Upper lobe of left lung (tissue), 6 donors: ENCODE data around the gene ATP6V0B. TPM values are rescaled to one million over a fixed set of nuclear protein-coding genes. Genes with fewer than 3 reads are reported as not detected.
A peak's percentile ranks its signal among the peaks of the same experiment; 100 is the strongest.

Experiments used
- ATAC-seq, 2 donors: fragments of 200-7000 bp; cut with Tn5 transposase; one replicate each; pipeline ENCODE4 v1.9.1; 2022; ENCODE audit warnings: mild to moderate bottlenecking in 2 of 2, moderate library complexity in 2 of 2; ENCODE audit not compliant: low FRiP score in 2 of 2
- DNase-seq, 2 donors: peaks; one replicate each; pipeline ENCODE4 v3.0.0-alpha.2; 2019 to 2020
- H3K27ac ChIP-seq, 4 donors: fragments of 200-600 bp; sonication (generic); one replicate each; pipeline ENCODE4 v1.5.1; 2016 to 2019
- H3K27me3 ChIP-seq, 4 donors: fragments of 200-600 bp; sonication (generic); one replicate each; pipeline ENCODE4 v1.5.1; 2017 to 2019
- H3K36me3 ChIP-seq, 4 donors: fragments of 200-600 bp; sonication (generic); one replicate each; pipeline ENCODE4 v1.5.1; 2016 to 2019
- H3K4me1 ChIP-seq, 4 donors: fragments of 200-600 bp; sonication (generic); one replicate each; pipeline ENCODE4 v1.5.1; 2018 to 2019
- H3K4me3 ChIP-seq, 4 donors: fragments of 200-600 bp; sonication (generic); one replicate each; pipeline ENCODE4 v1.5.1; 2017 to 2019; ENCODE audit warnings: mild to moderate bottlenecking in 2 of 4, moderate library complexity in 1 of 4
- H3K9me3 ChIP-seq, 4 donors: fragments of 200-600 bp; sonication (generic); one replicate each; pipeline ENCODE4 v1.5.1; 2018 to 2019
- CTCF ChIP-seq, 6 experiments: fragments of 450-650 bp in 4 of 6; fragments of 200-600 bp in 2 of 6; sonication (generic) in 2 of 6; IDR thresholded peaks; one replicate each; pipeline ENCODE4 v1.5.1; 2016 to 2019; ENCODE audit warnings: antibody characterized with exemption in 6 of 6
- EP300 ChIP-seq, 4 donors: sonication (generic); formaldehyde crosslinking; IDR thresholded peaks; one replicate each; pipeline ENCODE4 v1.5.1; 2017; ENCODE audit warnings: antibody characterized with exemption in 4 of 4, control low read depth in 2 of 4
- POLR2A ChIP-seq, 4 donors: fragments of 450-650 bp; IDR thresholded peaks; one replicate each; pipeline ENCODE4 v1.5.1; 2016 to 2017; ENCODE audit warnings: antibody characterized with exemption in 4 of 4, mild to moderate bottlenecking in 2 of 4
- POLR2AphosphoS5 ChIP-seq, 2 donors: sonication (generic); formaldehyde crosslinking; IDR thresholded peaks; one replicate each; pipeline ENCODE4 v1.5.1; 2017; ENCODE audit warnings: antibody characterized with exemption in 2 of 2
- WGBS, 2 donors: methylation state at CpG; one replicate each; pipeline ENCODE4 v1.1.5; 2017 to 2018; 5-methylcytosine and 5-hydroxymethylcytosine counted together
- total RNA-seq, 6 donors: library from RNA; depleted of rRNA in 4 of 6; stranded (reverse); fragments of >200 nt in 4 of 6; gene quantifications; one replicate each; pipeline versions ENCODE4 v1.1.0 to v1.2.1, GENCODE V29; 2016 to 2021
- donor health status: DM: no; HTN: no; CAD: no; lungs with moderate emphysema.
- donor health status: DM: no; HTN: yes; CAD: no; lungs with severe emphysema.

ATP6V0B gene
- total RNA-seq, 6 donors from 2014 or later, result 98.0 to 225 (median 161) TPM

- peaks cover 4 to 22% (median 18%) of the 10 kb centered on the region in 4 donors for H3K36me3 ChIP-seq
- DNase-seq (no peak), ATAC-seq (no peak)
- peaks cover 45 to 68% (median 53%) of the 10 kb centered on the region in 4 donors for H3K4me1 ChIP-seq
- peak overlapping the region in 2 of 4 donors; percentile 42 to 62 for H3K27ac ChIP-seq
- H3K9me3 ChIP-seq, result no peaks in the 10 kb centered on the region
- 60 to 71% methylated on average over 3 to 5 of the region's 5 CpGs for WGBS, 2 donors
- H3K4me3 ChIP-seq, result peak overlapping the region in 1 of 4 donors; percentile 91
- no peaks in the 10 kb centered on the region for H3K27me3 ChIP-seq
- TF ChIP-seq POLR2AphosphoS5 (IDR thresholded peaks at IDR 0.05) (no peak), POLR2A (IDR thresholded peaks at IDR 0.05) (no peak), CTCF (IDR thresholded peaks at IDR 0.05) (no peak), EP300 (IDR thresholded peaks at IDR 0.05) (no peak)
These were observed 3.4 kb downstream of the ATP6V0B start for GRCh38 chr1:43978264-43978550.

- Histone ChIP-seq H3K4me1 (peaks cover 44 to 68% (median 53%) of the 10 kb centered on the region in 4 donors), H3K9me3 (no peaks in the 10 kb centered on the region), H3K36me3 (peaks cover 4 to 22% (median 18%) of the 10 kb centered on the region in 4 donors), H3K4me3 (peak within 1 kb of the TSS; percentile 74 to 91 (median 82)), H3K27me3 (no peaks in the 10 kb centered on the region), H3K27ac (peak within 1 kb of the TSS; percentile 28 to 78 (median 68))
- 8 to 12% methylated on average over 18 to 28 of the region's 54 CpGs for WGBS, 2 donors
- DNase-seq (peak in 1 of 2 donors; percentile 93), ATAC-seq (peak in 1 of 2 donors; percentile 13)
- TF ChIP-seq POLR2AphosphoS5 (IDR thresholded peaks at IDR 0.05) (no peak), EP300 (IDR thresholded peaks at IDR 0.05) (no peak), CTCF (IDR thresholded peaks at IDR 0.05) (no peak), POLR2A (IDR thresholded peaks at IDR 0.05) (no peak)
These were observed 3.9 kb downstream of the ATP6V0B start, which contains the start of gene B4GALT2 for GRCh38 chr1:43978551-43979260. B4GALT2 (plus strand) TSS chr1:43979210; CDS start chr1:43981161, 1,951 bp downstream.

GRCh38 chr1:43979261-43979527 is 4.4 kb downstream of the ATP6V0B start:
- Histone ChIP-seq H3K9me3 (no peaks in the 10 kb centered on the region), H3K36me3 (peaks cover 4 to 22% (median 18%) of the 10 kb centered on the region in 4 donors), H3K4me1 (peaks cover 39 to 64% (median 49%) of the 10 kb centered on the region in 4 donors), H3K27ac (peak overlapping the region; percentile 28 to 78 (median 68)), H3K4me3 (peak overlapping the region; percentile 74 to 91 (median 82)), H3K27me3 (no peaks in the 10 kb centered on the region)
- TF ChIP-seq CTCF (IDR thresholded peaks at IDR 0.05) (no peak), POLR2A (IDR thresholded peaks at IDR 0.05) (no peak), POLR2AphosphoS5 (IDR thresholded peaks at IDR 0.05) (no peak), EP300 (IDR thresholded peaks at IDR 0.05) (no peak)
- no peak for ATAC-seq
- no peak for DNase-seq
- WGBS, 2 donors, result 0% methylated on average over 4 of the region's 45 CpGs; no CpG with 5 or more reads in 1 of the 2 donors

DNA sequence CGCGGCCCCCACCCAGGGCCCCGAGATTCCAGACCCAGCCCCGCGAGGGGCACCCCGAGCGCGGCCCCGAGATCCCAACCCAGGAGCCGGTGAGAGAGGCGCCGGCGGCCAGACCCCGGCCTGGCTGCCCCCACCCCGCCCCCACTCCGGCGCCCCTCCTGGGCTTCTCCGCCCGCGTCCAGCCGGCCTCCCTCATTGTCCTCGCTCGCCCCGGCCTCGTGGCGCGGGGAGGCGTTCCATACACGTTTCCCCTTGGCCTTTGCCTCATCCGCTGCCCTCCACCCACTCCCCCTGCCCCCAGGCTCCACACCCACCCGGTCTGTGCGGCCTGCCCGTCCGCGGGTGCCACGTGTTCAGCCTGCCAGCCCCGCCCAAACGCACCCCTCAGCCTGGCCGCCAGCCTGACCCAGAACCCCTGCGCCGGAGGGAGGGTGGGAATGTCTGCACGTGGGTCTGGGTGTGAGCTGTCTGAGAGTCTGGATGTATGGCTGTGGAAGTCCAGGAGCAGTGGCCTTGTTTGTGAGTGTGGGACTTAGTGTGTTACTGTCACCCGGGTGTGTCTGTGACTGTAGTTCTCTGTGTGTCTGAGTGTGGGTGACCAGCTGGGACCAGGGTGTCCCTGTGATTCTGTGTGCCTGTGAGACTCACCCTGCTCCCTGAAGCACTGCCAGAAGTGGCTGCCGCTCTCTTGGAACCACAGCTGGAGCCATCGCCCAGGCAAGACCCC is 4.9 kb downstream of the ATP6V0B start:
- WGBS, 2 donors, result 33% methylated on average over 5 of the region's 45 CpGs; no CpG with 5 or more reads in 1 of the 2 donors
- peaks cover 39 to 61% (median 47%) of the 10 kb centered on the region in 4 donors for H3K4me1 ChIP-seq
- H3K4me3 ChIP-seq, result peak overlapping the region; percentile 74 to 91 (median 82)
- no peaks in the 10 kb centered on the region for H3K9me3 ChIP-seq
- peak; percentile 5 to 63 for ATAC-seq
- H3K36me3 ChIP-seq, result peaks cover 4 to 22% (median 19%) of the 10 kb centered on the region in 4 donors
- peak; percentile 58 to 90 for DNase-seq
- TF ChIP-seq POLR2AphosphoS5 (IDR thresholded peaks at IDR 0.05) (peak in 1 of 2 donors; percentile 20), POLR2A (IDR thresholded peaks at IDR 0.05) (no peak)
- H3K27ac ChIP-seq, result peak overlapping the region; percentile 28 to 78 (median 68)
- H3K27me3 ChIP-seq, result no peaks in the 10 kb centered on the region
